ENCODE results near the gene TLE2. TPM values are rescaled to one million over a fixed set of nuclear protein-coding genes. Genes with fewer than 3 reads are reported as not detected.
"Not testable (repeated sequence)": the region's sequence is repeated elsewhere in the genome, so short reads cannot be mapped to it uniquely, and the experiment has no call there.

The TLE2 gene
- total RNA-seq, 1 experiment from 2014 or later: 18.7 TPM

DNA sequence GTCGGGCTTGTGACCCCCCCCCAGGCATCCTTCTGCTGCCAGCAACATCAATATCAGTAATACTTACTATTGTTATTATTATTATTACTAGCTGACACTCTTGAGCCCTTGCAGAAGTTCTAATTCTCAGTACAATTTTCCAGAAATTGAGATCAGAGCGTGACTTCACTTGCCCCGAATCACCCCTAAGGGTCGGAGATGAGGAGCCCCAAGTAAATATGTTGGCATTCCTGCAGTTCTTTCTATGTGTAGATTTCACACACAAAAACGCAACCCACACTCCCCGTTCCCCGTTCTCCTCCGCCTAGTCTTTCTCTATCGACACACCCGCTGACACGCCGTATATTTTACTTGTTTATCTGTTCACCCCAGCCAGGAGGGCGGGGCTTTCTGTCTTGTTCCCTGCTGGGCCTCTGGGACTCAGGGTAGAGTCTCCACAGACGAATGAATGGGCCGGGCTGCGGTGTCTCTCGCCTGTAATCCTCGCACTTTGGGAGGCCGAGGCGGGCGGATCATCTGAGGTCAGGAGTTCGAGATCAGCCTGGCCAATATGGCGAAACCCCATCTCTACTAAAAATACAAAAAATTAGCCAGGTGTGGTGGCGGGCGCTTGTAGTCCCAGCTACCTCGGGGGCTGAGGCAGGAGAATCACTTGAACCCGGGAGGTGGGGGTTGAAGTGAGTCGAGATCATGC lies 18.6 kb upstream of the TLE2 start:
- H3K4me3 ChIP-seq (ENCODE audit: insufficient read depth, low read depth, low read length): peak overlapping the region; percentile 42
- H3K27me3 ChIP-seq (ENCODE audit: control insufficient read depth, insufficient read depth, low read length): no peaks in the 10 kb centered on the region; the same call in 1 of the 2 replicates
- no peaks in the 10 kb centered on the region; the same call in 1 of the 2 replicates for H3K36me3 ChIP-seq (replicated peaks; ENCODE audit: control insufficient read depth, insufficient read depth, low read length)
- DNase-seq: peak; percentile 85

DNA sequence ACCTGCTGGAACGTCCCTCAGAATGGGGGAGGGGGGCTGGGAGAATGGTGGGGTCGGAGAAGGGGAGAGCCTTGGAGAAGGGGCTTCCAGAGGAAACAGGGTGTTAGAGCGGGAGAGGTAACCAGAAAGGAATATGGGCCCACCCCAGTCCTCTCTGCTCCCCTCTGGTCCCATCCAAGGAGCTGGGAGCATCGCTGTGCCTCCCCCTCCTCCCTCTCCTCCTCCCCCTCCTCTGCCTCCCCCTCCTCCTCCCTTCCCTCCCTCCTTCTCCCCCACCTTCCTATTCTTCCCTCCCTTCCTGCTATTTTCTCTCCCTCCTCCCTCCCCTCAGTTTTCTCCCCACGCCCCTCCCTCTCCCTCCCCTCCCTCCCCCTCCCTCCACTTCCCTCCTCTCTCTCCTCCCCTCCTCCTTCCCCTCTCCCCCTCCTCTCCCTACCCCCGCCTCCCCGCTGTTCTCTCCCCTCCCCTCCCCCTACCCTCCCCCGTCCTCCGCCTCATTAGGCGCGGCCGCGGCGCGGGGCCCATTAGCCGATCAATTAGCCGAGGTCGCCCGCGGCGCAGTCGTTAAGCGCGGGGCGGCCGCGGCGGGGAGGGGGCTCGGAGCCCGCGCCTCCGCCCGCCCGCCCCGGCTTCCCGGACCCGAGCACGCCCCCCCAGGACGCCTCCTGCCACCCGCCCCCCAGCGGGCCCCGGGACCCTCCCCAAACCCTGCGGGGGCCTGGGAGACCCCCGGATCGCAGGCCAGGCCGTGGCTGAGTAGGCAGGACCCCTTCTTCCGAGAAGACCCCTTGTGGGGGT lies 17.8 kb upstream of the TLE2 start:
- Histone ChIP-seq H3K4me3 (ENCODE audit: insufficient read depth, low read depth, low read length) (peak overlapping the region; percentile 42), H3K36me3 (replicated peaks; ENCODE audit: control insufficient read depth, insufficient read depth, low read length) (no peaks in the 10 kb centered on the region), H3K27me3 (ENCODE audit: control insufficient read depth, insufficient read depth, low read length) (no peaks in the 10 kb centered on the region; the same call in 1 of the 2 replicates)
- peak; percentile 96 for DNase-seq

GRCh38 chr19:3045885-3046697 lies 17.0 kb upstream of the TLE2 start:
- no peaks in the 10 kb centered on the region; the same call in 1 of the 2 replicates for H3K27me3 ChIP-seq (ENCODE audit: control insufficient read depth, insufficient read depth, low read length)
- peak overlapping the region; percentile 42 for H3K4me3 ChIP-seq (ENCODE audit: insufficient read depth, low read depth, low read length)
- DNase-seq: peak; percentile 86
- no peaks in the 10 kb centered on the region for H3K36me3 ChIP-seq (replicated peaks; ENCODE audit: control insufficient read depth, insufficient read depth, low read length)

DNA sequence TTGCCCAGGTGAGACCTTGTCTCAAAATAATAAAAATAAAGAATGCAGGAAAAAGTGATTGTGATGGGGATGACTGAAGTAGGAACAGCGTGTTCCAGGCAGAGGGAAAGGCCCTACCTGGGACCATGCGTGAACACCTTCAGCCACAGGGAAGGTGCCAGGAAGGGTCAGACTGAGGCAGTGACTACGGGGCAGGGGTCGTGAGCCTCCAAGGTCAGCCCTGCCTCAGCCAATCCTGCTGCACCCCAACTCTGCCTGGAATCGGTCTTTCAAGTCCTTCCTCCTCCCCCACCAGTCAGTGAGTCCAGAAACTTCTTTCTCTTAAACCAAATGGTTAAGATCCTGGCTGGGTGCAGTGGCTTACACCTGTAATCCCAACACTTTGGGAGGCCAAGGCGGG lies 16.1 kb upstream of the TLE2 start:
- H3K36me3 ChIP-seq (replicated peaks; ENCODE audit: control insufficient read depth, insufficient read depth, low read length): no peaks in the 10 kb centered on the region
- no peaks in the 10 kb centered on the region; the same call in 1 of the 2 replicates for H3K27me3 ChIP-seq (ENCODE audit: control insufficient read depth, insufficient read depth, low read length)
- H3K4me3 ChIP-seq (ENCODE audit: insufficient read depth, low read depth, low read length): no peak overlapping the region
- DNase-seq: no peak

GRCh38 chr19:3042621-3043267 lies 13.7 kb upstream of the TLE2 start:
- DNase-seq: no peak
- Histone ChIP-seq H3K27me3 (ENCODE audit: control insufficient read depth, insufficient read depth, low read length) (no peaks in the 10 kb centered on the region; the same call in 1 of the 2 replicates), H3K4me3 (ENCODE audit: insufficient read depth, low read depth, low read length) (peak overlapping the region; percentile 35), H3K36me3 (replicated peaks; ENCODE audit: control insufficient read depth, insufficient read depth, low read length) (no peaks in the 10 kb centered on the region)

- Histone ChIP-seq H3K36me3 (replicated peaks; ENCODE audit: control insufficient read depth, insufficient read depth, low read length) (no peaks in the 10 kb centered on the region), H3K4me3 (ENCODE audit: insufficient read depth, low read depth, low read length) (peak overlapping the region; percentile 37), H3K27me3 (ENCODE audit: control insufficient read depth, insufficient read depth, low read length) (peaks cover 2% of the 10 kb centered on the region; the same call in 1 of the 2 replicates)
- peak; percentile 84 for DNase-seq
These were observed 12.9 kb upstream of the TLE2 start for GRCh38 chr19:3041761-3042620.

GRCh38 chr19:3041327-3041726 lies 12.2 kb upstream of the TLE2 start:
- Histone ChIP-seq H3K27me3 (ENCODE audit: control insufficient read depth, insufficient read depth, low read length) (peaks cover 2% of the 10 kb centered on the region; the same call in 1 of the 2 replicates), H3K4me3 (ENCODE audit: insufficient read depth, low read depth, low read length) (peak overlapping the region; percentile 37), H3K36me3 (replicated peaks; ENCODE audit: control insufficient read depth, insufficient read depth, low read length) (no peaks in the 10 kb centered on the region)
- DNase-seq: peak; percentile 62

GRCh38 chr19:3039641-3040077 lies 10.6 kb upstream of the TLE2 start:
- Histone ChIP-seq H3K27me3 (ENCODE audit: control insufficient read depth, insufficient read depth, low read length) (peaks cover 2% of the 10 kb centered on the region; the same call in 1 of the 2 replicates), H3K36me3 (replicated peaks; ENCODE audit: control insufficient read depth, insufficient read depth, low read length) (no peaks in the 10 kb centered on the region), H3K4me3 (ENCODE audit: insufficient read depth, low read depth, low read length) (no peak overlapping the region)
- DNase-seq: peak; percentile 47

DNA sequence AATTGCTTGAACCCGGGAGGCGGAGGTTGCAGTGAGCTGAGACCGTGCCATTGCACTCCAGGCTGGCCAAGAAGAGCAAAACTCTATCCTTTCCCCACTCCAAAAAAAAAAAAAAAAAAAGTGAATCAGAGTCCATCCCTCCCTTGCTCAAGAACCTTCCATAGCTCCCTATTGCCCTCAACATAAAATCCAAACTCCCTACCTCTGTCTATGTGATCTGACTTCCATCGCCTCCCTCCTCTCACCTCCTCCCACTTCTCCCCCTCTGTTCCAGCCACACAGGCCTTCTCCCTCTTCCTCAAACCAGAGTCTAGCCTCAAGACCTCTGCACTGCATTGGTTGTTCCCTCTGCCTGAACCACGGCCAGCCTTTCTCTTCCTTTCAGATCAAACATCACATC lies 10.0 kb upstream of the TLE2 start:
- H3K36me3 ChIP-seq (replicated peaks; ENCODE audit: control insufficient read depth, insufficient read depth, low read length): no peaks in the 10 kb centered on the region
- H3K4me3 ChIP-seq (ENCODE audit: insufficient read depth, low read depth, low read length): no peak overlapping the region
- no peak for DNase-seq
- peaks cover 2% of the 10 kb centered on the region; the same call in 1 of the 2 replicates for H3K27me3 ChIP-seq (ENCODE audit: control insufficient read depth, insufficient read depth, low read length)

DNA sequence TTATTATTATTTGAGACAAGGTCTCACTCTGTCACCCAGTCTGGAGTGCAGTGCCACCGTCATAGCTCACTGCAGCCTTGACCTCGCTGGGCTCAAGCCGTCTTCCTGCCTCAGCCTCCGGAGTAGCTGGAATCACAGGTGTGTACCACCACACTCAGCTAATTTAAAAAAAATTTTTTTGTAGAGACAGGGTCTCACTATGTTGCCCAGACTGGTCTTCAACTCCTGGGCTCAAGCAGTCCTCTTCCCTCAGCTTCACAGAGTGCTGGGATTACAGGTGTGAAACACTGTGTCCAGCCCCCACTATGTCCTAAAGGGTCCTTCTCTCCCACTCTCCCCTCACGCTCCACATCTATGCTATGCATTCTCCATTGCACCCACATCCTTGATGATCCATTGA lies 9.1 kb upstream of the TLE2 start:
- H3K27me3 ChIP-seq (ENCODE audit: control insufficient read depth, insufficient read depth, low read length): peaks cover 2% of the 10 kb centered on the region; the same call in 1 of the 2 replicates
- H3K4me3 ChIP-seq (ENCODE audit: insufficient read depth, low read depth, low read length): no peak overlapping the region
- no peaks in the 10 kb centered on the region for H3K36me3 ChIP-seq (replicated peaks; ENCODE audit: control insufficient read depth, insufficient read depth, low read length)
- no peak for DNase-seq

DNA sequence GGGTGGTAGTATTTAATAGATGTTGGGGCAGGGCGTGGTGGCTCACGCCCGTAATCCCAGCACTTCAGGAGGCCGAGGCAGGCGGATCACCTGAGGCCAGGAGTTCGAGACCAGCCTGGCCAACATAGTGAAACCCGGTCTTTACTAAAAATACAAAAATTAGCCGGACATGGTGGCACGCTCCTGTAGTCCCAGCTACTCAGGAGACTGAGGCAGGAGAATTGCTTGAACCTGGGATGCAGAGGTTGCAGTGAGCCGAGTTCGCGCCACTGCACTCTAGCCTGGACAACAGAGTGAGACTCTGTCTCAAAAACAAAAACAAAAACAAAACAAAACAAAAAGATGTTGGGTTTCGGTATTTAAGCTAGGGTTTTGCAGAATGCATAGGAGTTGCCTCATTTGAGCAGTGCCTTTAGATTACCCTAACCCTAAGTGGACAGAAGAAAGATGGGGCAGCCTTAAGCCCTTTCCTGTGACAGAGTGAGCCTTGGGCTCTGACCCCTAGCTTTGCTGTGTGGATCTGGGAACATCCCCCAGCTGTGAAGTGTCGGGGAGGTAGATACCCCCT lies 8.0 kb upstream of the TLE2 start:
- not testable (repeated sequence) for H3K36me3 ChIP-seq (replicated peaks; ENCODE audit: control insufficient read depth, insufficient read depth, low read length); H3K27me3 ChIP-seq (ENCODE audit: control insufficient read depth, insufficient read depth, low read length); DNase-seq
- H3K4me3 ChIP-seq (ENCODE audit: insufficient read depth, low read depth, low read length): peak overlapping the region; percentile 82; the same call in 1 of the 2 replicates

GRCh38 chr19:3036119-3036976 lies 7.3 kb upstream of the TLE2 start:
- H3K4me3 ChIP-seq (ENCODE audit: insufficient read depth, low read depth, low read length): peak overlapping the region; percentile 82
- peak; percentile 97 for DNase-seq
- no peaks in the 10 kb centered on the region for H3K36me3 ChIP-seq (replicated peaks; ENCODE audit: control insufficient read depth, insufficient read depth, low read length)
- H3K27me3 ChIP-seq (ENCODE audit: control insufficient read depth, insufficient read depth, low read length): peaks cover 2% of the 10 kb centered on the region; the same call in 1 of the 2 replicates
